Measurements from ENCODE around the gene C11orf21.

The C11orf21 gene

DNA sequence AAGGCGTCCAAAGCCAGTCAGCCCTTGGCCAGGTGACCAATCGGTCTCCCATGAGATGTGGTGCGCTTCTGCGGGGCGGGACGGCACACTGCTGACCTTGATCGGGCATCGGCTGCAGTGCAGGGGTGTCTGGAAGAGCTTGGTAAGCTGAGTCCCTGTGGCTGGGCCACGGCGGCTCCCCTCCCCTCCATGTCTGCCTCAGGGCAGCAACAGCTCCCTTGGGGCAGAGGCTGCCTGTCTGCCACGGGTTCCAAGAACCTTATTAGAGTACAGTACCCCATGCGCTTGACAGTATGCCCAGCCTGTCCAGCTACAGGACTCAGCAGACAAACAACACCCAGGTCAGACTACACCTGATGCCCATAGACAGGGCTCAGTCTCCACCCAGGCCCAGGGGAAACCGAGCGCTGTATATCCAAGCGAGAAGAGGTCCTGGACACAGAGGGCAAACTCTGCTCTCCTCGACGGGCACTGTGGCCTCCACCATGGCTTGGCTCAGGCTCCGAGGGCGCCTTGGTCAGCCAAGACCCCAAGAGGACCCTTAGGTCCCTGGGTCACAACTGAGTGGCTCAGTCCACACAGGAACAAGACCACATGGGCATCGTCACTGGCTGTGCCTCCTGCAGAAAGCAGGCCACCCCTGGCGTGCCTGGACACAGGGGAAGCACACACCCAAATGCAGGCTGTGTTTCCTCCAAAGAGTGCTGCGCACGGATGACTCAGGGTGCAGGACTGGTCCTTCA, 19.0 kb upstream of the C11orf21 start:
- DNase-seq (ENCODE audit: low read depth), result no peak

DNA sequence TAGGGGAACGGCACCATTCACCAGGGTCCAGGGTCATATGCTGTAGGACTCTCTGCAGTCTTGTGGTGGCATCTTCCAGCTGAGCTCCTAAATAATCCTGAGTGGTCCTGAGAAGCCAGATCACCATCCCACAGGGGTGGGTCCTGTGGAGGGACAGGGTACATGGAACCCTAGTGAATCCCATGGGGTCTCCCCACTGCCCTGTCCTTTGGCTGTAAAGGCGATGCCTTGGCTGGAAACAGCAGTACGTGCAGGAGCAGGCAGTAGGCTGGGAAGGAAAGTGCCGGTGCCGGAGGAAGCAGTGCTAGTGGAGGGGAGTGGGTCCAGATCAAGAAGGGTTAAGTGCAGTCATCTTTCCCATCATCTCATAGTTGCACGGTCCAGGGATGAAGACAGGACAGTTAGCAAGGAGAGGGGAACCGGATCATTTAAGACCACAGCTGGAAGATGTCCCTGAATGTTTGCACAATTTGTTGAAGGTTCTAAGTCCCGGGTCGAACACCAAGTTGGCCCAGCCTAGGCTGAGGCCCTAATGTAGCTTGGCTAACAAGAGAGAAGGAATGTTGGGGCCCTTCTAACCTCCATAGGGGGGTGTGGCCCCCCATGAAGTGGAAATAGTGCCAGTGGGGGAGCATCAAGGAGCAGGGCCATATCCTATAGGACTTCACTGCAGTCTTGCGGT, 18.2 kb upstream of the C11orf21 start:
- DNase-seq (ENCODE audit: low read depth), result no peak

DNA sequence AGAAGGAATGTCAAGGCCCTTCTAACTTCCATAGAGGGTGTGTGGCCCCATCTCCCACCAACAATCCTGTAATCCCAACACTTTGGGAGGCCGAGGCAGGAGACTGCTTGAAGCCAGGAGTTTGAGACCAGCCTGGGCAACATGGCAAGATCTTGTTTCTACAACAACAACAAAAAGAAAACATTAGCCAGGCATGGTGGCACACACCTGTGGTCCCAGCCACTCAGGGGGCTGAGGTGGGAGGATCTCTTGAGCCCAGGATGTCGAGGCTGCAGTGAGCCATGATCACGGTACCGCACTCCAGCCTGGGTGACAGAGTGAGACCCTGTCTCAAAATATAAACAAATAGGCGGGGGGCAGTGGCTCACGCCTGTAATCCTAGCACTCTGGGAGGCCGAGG, 17.0 kb upstream of the C11orf21 start:
- no peak for DNase-seq (ENCODE audit: low read depth)

DNA sequence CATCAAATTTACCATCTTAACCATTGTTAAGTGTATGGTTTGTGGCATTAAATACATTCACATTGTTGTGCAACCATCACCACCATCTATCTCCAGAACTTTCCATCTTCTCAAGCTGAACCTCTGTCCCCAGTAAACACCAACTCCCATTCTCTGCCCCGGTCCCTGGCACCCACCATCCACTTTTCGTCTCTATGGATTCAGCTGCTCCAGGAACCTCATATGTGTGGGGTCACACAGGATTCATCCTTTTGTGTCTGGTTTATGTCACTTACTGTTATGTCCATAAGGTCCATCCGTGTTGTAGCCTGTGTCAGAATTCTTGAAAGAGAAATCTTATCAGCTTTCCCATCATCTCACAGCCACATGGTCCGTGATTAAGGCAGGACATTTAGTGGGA, 16.4 kb upstream of the C11orf21 start:
- DNase-seq (ENCODE audit: low read depth), result no peak

DNA sequence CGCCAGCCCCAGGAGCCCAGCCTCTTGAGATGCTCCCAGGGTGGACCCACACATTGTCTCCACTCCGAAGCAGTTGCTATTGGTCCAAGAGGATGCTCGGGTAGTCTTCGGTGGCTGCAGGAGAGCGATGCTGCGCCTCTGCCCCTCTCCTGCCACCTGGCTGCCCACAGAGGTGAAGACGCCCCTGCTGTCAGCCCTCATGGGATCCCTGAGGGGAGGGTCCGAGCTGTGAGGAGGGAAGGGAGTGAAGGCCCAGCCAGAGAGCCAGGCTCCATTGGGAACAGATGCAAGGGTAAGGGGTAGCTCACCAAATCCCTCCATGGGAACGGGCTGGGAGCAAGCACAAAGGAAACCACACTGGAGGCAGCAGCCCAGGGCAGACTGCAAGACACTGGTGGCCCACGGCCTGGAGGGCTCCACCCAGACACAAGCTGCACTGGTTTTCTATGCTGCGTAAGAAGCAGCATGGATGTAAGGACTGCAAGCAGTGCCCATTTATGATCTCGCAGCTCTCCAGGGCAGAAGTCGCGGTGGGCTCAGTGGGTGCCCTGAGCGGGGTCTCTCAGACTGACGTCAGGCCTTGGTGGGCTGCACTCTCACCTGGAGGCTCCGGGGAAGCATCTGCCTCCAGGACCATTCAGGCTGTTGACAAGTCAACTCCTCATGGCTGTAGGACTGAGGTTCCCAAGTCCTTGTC, 15.8 kb upstream of the C11orf21 start:
- no peak for DNase-seq (ENCODE audit: low read depth)

DNA sequence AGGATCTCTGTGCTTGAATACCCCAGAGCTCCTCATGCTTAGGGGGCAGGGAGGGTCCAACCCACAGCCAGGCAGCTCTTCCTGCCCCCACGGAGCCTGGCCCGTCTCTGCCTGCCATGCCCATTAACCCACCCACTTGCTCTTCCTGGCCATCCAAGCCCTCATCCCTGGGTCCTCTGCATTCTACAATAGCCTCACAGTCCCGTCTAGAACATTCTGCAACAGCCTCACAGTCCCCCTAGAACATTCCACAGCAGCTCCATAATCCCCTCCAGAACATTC, 15.2 kb upstream of the C11orf21 start:
- DNase-seq (ENCODE audit: low read depth), result no peak

DNA sequence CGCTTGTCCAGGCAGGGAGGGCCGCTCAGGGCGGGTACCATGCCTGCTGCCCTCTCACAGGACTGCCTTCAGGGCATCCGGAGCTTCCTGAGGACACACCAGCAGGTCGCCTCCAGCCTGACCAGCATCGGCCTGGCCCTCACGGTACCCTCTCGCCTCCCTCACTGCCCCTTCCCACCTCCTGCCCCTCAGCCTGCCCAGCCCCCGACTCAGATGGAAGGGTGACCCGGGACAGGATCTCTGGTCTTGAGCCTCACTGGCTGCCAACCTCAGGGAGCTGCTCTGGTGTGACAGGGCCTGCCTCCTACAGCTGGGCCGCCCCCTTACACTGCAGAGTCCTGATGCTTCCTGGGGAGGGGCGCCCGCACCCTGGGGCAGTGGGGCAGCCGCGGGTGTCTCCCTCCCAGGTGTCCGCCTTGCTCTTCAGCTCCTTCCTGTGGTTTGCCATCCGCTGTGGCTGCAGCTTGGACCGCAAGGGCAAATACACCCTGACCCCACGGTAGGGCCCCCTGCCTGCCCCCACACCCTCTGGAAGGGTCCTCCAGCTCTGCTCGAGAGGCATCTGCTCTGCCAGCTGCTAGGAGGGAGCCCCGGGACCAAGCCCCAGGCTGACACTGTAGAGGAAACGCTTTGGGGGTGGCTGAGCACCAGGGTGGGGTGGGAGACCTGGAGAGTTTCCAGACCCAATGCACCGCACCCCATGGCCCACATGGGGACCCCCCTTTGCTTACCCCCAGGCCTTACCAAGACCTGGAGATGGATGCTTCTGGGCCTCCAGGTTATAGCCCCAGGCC, 14.6 kb upstream of the C11orf21 start:
- DNase-seq (ENCODE audit: low read depth), result no peak

DNA sequence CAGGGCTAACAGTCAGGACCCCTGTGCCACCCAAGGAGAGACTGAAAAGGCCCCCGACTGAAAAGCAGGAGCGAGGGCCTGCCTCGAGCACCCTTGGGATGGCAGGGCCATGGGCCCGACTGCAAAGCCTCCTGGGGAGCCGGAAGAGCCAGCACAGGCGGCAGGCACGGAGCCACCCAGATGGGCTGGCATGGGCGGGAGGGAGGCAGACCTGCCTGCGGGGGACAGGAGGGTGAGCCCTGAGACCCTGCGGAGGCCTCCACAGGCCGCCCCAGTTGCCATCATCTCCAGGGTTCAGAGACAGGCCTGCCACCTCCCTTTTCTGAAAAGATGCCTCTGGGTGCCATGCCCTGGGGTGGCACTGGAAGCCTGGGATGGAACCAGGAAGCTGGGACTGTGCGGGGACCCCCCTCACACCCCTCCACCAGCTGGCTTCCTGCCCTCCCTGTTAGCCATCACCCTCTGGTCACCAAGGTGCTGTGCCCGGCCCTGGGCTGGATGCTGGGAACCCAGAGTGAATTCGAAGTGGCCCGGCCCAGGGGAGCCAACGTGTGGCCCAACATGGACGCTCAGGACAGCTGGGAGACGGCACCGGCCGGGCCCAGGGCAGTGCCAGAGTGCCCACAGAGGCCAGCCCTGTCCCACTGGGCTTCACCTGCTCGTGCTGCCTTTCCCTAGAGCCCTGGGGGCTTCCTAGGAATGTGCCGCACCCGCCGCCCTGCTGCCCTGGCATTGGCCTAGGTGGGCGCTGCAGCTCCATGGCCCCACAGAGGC, 13.9 kb upstream of the C11orf21 start:
- no peak for DNase-seq (ENCODE audit: low read depth)

DNA sequence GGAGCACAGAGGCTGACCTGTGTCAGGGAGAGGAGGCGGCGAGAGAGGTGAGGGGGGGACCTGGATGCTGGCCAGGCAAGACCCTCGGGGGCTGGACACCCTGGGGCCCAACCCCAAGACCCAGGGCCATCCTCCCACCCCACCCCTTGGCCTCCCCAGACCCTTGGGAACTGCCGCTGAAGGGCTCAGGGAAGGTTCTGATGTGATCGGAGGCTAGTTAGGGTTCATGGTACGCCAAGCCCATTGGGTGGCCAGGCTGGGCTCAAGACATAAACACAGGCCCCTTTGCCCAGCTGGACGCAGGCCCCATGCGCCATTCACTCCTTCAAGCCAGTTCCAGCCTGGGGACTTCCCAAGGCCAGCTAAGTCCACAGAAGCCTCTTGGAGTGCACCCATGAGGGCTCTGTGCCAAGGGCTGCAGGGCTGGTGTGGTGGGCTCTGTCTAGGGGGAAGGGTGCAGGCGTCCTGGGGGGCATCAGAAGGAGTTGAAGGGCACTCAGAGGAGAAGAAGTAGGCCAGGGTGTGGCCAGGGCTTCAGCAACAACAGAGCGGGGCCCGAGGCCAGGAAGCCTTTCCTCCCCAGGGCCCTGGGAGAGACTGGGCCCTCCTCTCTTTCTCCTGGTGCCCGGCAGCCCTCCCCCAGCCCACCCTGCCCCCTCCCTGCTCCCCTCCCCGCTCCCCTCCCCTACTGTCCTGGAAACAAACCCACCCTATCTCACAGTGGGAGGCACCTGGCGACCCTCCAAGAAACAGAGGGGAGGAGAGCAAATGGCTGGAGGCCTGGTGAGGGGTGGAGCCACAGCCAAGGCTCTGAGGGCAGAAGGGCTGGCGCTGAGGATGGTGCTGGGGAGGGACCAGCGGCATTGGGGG, 13.0 kb upstream of the C11orf21 start:
- no peak for DNase-seq (ENCODE audit: low read depth)

DNA sequence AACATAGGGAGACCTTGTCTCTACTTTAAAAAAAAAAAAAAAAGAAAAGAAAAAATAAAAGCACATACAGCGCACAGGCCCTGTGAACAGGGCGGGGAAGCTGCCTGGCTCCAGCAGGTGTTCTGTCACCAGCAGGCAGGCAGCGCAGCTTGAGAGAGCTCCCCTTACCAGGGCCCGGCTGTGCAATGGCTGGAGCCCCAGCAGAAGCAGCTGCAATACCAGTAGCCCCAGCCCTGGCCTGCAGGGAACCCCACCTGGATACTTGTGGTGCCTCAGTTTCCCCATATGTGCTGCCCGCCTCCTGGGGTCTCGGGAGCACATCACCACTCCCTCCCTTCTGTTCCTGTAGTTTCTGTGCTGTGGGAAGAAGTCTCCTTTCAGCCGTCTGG, 12.4 kb upstream of the C11orf21 start:
- no peak for DNase-seq (ENCODE audit: low read depth)

DNA sequence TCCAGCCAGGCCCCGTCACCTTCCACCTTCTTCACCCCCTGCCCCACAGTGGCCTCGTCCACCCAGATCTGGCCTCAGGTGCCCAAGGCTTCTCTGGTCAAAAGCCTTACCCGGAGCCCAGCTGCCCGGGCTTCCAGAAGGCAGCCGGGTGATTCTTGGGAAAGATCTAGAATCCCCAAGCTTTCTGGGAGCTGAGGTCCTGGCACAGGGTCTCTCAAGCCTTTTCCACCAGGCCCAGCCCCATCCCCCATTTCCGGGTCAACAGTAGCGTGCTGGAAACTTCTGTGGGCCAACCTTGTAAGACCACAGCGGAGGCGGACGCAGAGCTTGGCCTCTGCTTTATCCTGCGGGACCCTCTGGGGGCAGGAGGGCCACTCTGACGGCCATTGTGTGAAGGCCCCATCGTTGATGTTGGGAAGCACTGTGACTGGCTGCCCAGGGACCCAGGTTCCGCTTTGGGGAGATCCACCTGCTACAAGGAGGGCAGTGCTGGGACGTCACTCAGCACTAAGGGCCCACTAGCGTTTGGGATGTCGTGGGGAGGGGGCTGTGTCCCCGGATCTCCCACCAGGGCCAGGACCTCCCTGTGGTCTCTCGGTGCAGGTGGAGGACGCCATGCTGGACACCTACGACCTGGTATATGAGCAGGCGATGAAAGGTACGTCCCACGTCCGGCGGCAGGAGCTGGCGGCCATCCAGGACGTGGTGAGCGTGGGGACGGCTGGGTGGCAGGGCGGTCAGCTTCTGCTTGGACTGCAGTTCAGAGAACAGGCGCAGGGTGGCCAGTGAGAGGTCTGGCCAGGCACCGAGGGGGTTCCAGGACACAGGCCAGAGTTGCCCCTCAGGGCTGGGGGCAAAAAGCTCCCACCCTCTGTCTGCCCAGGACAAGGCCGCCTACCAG, 11.6 kb upstream of the C11orf21 start:
- no peak for DNase-seq (ENCODE audit: low read depth)

DNA sequence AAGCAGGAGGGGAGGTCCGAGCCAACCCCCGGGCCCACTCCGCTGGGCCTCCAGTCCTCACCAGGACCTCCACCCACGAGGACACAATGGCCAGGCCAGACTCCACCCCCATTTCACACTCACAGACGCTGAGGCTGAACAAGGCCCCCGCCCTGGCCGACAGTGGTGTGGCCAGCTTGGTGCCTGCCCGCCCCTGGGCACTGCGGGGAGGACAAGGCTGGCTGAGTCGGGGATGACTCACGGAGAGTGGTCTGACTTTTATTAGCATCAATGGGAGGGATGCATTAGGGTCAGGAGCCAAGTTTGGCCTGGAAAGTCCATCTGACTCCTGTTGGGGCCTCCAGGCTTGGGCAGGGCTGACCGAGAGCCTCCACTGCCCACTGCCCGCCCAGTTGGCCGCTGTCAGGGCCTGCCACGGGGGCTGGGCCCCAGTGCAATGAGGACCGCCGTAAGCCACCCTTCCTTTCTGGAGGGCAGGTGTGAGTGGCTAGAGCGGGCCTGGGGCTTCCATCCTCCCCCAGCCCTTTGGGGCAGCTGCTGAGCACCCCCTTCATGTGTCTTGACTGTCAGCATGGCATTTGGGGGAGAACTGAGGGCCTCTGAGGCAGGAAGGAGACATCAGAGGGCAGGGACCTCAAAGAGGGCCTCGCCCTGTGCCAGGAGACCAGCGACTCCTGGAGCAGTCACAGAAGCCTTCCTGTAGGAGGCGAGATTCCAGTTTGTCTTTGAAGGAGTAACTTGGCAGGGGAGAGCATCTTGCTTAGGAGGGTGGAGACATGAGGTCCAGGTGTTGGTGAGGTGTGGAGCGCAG, 10.7 kb upstream of the C11orf21 start:
- DNase-seq (ENCODE audit: low read depth), result no peak

DNA sequence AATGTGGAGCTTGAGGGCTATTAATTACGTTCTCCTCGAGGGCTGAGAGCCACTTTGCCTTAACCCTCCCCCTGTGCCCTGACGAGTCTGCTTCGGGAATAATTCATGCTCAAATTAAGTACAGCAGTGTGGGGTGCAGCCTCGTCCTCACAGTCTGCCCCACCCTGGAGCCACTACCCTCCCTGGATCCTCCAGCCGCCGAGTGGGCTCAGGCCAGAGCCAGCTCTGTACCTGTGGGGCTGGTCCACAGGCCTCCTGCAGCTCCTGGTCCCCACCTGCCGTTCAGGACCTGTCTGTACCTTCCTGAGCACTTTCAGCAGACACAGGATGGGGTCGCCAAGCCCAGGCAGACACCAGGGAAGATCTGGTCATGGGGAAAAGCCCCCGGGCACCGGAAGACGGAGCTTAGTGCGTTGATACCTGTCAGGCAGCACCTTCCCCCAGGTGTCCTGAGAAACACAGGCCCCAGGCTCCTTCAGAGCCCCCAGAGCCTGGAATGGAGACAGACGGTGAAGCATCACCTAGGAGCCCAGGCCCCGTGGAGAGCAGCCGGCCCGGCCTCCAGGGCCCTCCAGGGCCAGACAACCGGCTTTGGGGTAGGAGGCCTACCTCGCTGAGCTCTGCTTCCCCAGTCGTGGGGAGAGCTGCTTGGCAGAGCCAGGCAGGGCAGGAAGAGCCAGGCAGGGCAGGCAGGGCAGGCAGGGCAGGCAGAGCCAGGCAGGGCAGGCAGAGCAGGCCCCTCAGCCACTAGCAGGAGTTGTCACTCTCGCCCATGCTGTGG, 9.8 kb upstream of the C11orf21 start:
- DNase-seq (ENCODE audit: low read depth), result no peak

DNA sequence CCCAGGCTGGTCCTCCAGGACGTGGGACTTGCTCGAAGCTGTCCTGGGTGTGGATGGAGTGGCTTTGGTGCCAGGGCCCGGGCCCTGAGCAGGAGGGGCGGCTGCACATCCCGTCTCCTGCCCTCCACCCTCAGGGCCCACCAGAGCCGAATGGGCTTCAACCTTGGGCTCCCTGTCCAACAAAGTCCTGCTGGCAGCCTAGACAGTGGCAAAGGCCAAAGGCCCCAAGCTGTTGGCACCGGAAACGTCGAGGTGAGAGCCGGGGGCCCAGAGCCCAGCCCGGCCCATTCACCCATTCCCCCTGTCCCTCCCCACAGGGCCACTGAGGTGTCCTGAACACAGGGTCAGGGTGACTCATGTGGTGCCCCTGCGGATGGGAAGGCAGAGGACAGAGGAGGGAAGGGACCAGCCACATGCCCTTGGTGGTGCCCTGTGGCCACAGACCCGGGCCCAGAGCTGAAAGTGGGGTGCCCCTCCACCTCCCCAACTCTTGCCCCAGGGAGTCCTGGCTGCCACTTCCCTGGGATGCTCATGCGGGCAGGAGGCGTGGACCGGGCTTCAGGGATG, 9.2 kb upstream of the C11orf21 start:
- DNase-seq (ENCODE audit: low read depth), result no peak

DNA sequence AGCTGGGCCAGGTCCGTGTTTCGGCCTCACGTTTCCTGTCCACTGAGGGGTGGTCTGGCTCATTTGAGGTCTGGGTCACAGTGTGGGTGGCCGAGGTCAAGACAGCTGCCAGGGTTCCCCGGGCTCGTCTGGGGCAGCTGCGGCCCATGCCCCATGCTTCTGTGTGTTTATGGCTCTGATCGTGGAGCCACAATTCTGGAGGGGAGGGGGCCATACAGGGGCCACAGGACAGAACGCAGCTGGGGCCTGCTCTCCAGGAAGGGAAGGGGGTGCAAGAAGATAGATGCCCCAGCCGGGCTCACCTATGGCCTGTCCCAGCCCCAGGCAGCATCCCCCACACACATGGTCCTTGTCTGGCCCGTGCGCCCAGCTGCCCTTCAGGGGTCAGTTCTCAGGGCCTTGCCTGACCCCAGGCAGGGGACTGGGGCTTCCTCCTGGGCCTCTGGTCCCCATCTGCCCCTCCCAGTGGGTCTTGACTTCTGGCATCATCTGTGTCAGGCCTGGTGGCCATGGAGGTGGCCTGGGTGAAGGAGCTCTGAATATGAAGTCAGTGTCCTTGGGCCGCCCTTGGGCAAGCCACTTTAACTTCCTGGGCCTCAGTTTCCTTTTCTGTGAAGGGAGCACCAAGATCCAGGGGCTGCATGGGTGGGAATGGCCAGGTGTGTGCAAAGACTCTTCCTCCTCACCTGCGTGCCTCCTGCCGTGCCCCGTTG, 8.5 kb upstream of the C11orf21 start:
- no peak for DNase-seq (ENCODE audit: low read depth)

DNA sequence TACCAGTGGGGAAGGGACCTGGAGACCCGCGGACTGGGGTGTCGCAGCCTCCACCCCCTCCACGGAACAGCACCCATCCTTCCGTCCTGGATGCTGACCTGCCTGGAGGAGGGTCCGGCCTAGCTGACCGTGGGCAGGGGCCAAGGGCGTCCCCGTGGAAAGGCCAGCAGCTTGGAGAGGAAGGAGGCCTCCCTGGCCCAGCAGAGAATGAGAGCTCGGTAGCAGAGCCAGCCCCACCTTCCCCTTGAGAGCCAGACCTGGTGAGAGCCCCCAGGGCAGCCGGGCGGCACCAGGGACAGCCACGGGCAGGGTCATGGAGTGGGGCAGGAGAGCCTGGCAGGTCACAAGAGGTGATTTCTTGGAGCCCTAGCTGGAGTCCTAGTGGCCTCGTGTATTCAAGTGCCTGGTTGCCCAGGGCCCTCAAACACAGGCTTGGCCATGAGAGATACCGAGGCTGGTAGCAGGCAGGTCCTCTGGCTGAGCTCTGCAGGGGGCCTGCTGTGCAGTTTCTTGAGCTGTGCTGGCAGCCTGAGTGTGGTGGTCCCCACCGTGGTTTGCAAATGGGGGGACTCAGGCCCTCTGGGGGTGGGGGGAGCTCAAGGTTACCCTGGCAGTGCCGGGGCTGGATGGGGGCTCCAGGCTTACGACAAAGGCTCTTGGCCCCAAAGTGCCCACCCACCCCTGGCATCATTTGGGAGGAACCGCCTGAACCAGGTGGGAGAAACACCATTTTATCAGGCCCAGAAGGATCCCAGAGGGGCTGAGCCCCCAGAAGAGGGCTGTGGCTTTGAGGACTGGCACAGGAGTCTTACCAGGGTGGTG, 7.7 kb upstream of the C11orf21 start:
- no peak for DNase-seq (ENCODE audit: low read depth)
